HG02884 (cell line): ENCODE measurements around the gene TP73.
A peak's percentile ranks its signal among the peaks of the same experiment; 100 is the strongest.

ENCODE experiments used
- ATAC-seq: cut with Tn5 transposase; IDR thresholded peaks from one replicate; pipeline ENCODE4 v1.9.1; 2021; ENCODE audit warnings: mild to moderate bottlenecking, moderate library complexity; ENCODE audit not compliant: unreplicated experiment

TP73 gene

GRCh38 chr1:3670823-3671265 lies 18.5 kb downstream of the TP73 start:
- no peak for ATAC-seq

GRCh38 chr1:3671371-3672180 lies 19.3 kb downstream of the TP73 start:
- no peak for ATAC-seq

GRCh38 chr1:3672231-3672970 lies 20.1 kb downstream of the TP73 start:
- no peak for ATAC-seq

- no peak for ATAC-seq
Observed at GRCh38 chr1:3672971-3673361, 20.6 kb downstream of the TP73 start.

GRCh38 chr1:3673381-3674099 lies 21.2 kb downstream of the TP73 start:
- no peak for ATAC-seq

GRCh38 chr1:3674100-3675094 lies 22.1 kb downstream of the TP73 start:
- no peak for ATAC-seq

GRCh38 chr1:3675436-3675835 lies 23.1 kb downstream of the TP73 start:
- no peak for ATAC-seq

- ATAC-seq: peak; percentile 69
Observed at GRCh38 chr1:3676581-3677470, 24.5 kb downstream of the TP73 start.

- no peak for ATAC-seq
Observed at GRCh38 chr1:3677484-3677883, 25.2 kb downstream of the TP73 start.

- no peak for ATAC-seq
Observed at GRCh38 chr1:3678361-3679097, 26.2 kb downstream of the TP73 start.

- no peak for ATAC-seq
Observed at GRCh38 chr1:3679098-3679555, 26.8 kb downstream of the TP73 start.

- ATAC-seq: no peak
Observed at GRCh38 chr1:3679799-3680453, 27.6 kb downstream of the TP73 start.

GRCh38 chr1:3680488-3681230 lies 28.3 kb downstream of the TP73 start:
- no peak for ATAC-seq

GRCh38 chr1:3681231-3681897 lies 29.0 kb downstream of the TP73 start:
- ATAC-seq: no peak

- no peak for ATAC-seq
Observed at GRCh38 chr1:3681898-3682806, 29.8 kb downstream of the TP73 start.

- no peak for ATAC-seq
Observed at GRCh38 chr1:3683197-3683596, 30.9 kb downstream of the TP73 start.
